OCI-M1 (cell line): ENCODE data around the gene OSTC.

Experiments used
- DNase-seq: peaks from one replicate; lab custom pipeline; 2025; lab: John Stamatoyannopoulos, UW

The OSTC gene

GRCh38 chr4:108716340-108716739 is 65.9 kb downstream of the OSTC start:
- no peak for DNase-seq

DNA sequence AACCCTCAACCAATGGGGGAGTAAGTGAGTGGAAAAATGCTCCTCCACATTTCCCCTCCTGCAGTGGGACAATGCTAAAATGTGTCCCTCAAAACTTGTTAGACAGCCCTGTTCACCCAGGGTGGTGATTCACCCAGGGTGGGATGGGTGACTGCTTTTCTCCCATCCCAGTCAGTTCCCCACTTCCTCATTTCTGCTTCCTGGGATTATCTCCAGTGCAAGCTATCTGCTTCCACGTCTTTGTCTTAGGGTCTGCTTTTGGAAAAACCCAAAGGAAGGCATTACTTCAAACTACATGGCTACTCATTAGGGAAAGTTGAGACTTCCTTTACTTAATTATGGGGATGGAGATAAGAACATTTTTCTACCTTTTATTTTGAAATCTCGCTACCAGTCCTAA is 67.0 kb downstream of the OSTC start:
- DNase-seq: no peak
